ENCODE measurements around the gene SEZ6.

Gene SEZ6

DNA sequence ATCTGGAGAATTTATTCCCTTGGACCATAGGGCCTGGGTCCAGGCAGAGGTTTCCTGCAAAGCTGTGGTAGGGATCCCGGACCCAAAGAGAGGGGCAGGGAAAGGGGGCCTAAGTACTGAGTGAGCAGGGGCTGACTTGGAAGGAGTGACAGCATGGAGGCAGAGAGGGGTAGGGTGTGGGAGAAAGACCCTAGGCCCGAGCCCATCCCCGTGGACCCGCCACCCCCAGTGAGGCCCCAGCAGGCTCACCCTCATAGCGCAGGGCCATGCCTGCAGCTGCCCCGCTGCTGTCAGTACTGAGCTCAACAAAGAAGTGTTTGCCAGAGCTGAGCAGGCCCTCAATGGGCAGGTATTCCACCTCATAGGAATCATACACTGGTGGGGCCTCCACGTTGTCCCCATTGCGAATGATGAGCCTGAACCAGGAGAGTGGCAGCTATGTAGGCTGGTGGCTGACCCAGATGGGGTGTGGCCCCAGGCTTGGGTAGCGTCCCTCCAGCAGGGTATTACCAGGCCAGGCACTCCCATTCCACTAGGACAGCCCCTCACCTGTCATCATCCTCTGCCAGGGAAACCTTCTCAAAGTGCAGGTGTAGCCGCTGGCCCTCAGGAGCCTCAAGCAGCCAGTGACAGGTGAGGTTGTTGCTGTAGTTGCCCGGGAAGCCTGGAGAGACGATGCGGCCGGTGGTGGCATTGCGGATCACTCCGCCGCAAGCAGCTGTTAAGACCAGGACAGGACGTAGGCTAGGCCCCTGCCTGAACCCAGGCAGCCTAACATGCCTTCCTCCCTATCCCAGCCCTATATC lies 45.4 kb downstream of the SEZ6 start:
- no peak overlapping the region for H3K27ac ChIP-seq (ENCODE audit: low read depth, low read length)
- no peaks in the 10 kb centered on the region for H3K36me3 ChIP-seq (ENCODE audit: insufficient read depth, low read length)
- H3K9me3 ChIP-seq (ENCODE audit: insufficient read depth, low read depth, low read length), result no peaks in the 10 kb centered on the region

GRCh38 chr17:28959471-28959871 lies 46.4 kb downstream of the SEZ6 start:
- Histone ChIP-seq H3K9me3 (ENCODE audit: insufficient read depth, low read depth, low read length) (no peaks in the 10 kb centered on the region), H3K4me3 (ENCODE audit: low read length) (no peak overlapping the region), H3K27ac (ENCODE audit: low read depth, low read length) (no peak overlapping the region), H3K27me3 (ENCODE audit: insufficient read depth, low read length) (no peaks in the 10 kb centered on the region), H3K36me3 (ENCODE audit: insufficient read depth, low read length) (no peaks in the 10 kb centered on the region), H3K9ac (ENCODE audit: low read depth, low read length) (no peak overlapping the region), H3K4me1 (ENCODE audit: insufficient read depth, low read length) (0 out of 2 replicates have a peak, but pooled peaks cover 4% of the 10 kb centered on the region)
- 91% methylated on average over 9 of the region's 9 CpGs for WGBS

More for the DNA sequence above, 45.4 kb downstream of the SEZ6 start:
- no peak overlapping the region for H3K9ac ChIP-seq (ENCODE audit: low read depth, low read length)
- 94% methylated on average over 18 of the region's 18 CpGs for WGBS
- H3K27me3 ChIP-seq (ENCODE audit: insufficient read depth, low read length), result no peaks in the 10 kb centered on the region
- H3K4me3 ChIP-seq (ENCODE audit: low read length), result no peak overlapping the region
- H3K4me1 ChIP-seq (ENCODE audit: insufficient read depth, low read length), result 0 out of 2 replicates have a peak, but pooled peaks cover 4% of the 10 kb centered on the region

DNA sequence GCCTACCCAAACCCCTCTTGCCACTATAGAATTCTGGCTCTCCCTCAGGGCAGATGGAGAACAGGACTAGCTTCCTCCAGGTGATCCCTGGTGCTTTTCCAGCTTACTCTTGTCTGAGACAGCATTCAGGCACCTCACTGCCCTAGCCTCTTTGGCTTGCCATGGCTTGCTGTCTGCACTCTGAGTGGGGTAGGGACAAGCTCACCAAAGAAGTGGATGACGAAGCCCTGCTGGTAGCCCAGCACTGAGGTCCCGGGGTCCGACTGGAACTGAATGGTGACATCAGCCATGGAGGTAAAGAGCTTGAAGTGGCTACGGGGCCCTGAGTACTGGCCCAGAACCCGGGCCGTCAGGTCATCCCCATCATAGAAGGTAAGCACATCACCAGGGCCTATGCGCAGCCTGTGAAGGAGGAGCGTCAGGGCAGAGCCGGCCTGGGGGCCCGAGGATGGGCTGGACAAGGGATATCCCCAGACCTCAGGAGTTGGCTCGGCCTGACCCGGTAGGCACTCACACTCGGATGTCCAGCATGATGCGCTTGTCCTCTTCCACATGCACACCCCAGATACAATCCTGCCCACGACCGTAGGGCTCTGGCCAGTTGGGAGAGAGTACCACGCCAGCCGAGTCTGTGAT lies 46.9 kb downstream of the SEZ6 start:
- no peaks in the 10 kb centered on the region for H3K9me3 ChIP-seq (ENCODE audit: insufficient read depth, low read depth, low read length)

GRCh38 chr17:28957992-28958355 lies 47.9 kb downstream of the SEZ6 start:
- no peaks in the 10 kb centered on the region for H3K9me3 ChIP-seq (ENCODE audit: insufficient read depth, low read depth, low read length)
- H3K27ac ChIP-seq (ENCODE audit: low read depth, low read length), result no peak overlapping the region
- H3K27me3 ChIP-seq (ENCODE audit: insufficient read depth, low read length), result no peaks in the 10 kb centered on the region
- no peak overlapping the region for H3K9ac ChIP-seq (ENCODE audit: low read depth, low read length)
- H3K36me3 ChIP-seq (ENCODE audit: insufficient read depth, low read length), result no peaks in the 10 kb centered on the region
- 0 out of 2 replicates have a peak, but pooled peaks cover 7% of the 10 kb centered on the region for H3K4me1 ChIP-seq (ENCODE audit: insufficient read depth, low read length)
- H3K4me3 ChIP-seq (ENCODE audit: low read length), result no peak overlapping the region
- WGBS, result 92% methylated on average over 7 of the region's 7 CpGs

More for the DNA sequence above, 46.9 kb downstream of the SEZ6 start:
- Histone ChIP-seq H3K4me3 (ENCODE audit: low read length) (no peak overlapping the region), H3K27ac (ENCODE audit: low read depth, low read length) (no peak overlapping the region), H3K9ac (ENCODE audit: low read depth, low read length) (no peak overlapping the region), H3K4me1 (ENCODE audit: insufficient read depth, low read length) (0 out of 2 replicates have a peak, but pooled peaks cover 4% of the 10 kb centered on the region), H3K36me3 (ENCODE audit: insufficient read depth, low read length) (no peaks in the 10 kb centered on the region), H3K27me3 (ENCODE audit: insufficient read depth, low read length) (no peaks in the 10 kb centered on the region)
- 95% methylated on average over 18 of the region's 18 CpGs for WGBS

DNA sequence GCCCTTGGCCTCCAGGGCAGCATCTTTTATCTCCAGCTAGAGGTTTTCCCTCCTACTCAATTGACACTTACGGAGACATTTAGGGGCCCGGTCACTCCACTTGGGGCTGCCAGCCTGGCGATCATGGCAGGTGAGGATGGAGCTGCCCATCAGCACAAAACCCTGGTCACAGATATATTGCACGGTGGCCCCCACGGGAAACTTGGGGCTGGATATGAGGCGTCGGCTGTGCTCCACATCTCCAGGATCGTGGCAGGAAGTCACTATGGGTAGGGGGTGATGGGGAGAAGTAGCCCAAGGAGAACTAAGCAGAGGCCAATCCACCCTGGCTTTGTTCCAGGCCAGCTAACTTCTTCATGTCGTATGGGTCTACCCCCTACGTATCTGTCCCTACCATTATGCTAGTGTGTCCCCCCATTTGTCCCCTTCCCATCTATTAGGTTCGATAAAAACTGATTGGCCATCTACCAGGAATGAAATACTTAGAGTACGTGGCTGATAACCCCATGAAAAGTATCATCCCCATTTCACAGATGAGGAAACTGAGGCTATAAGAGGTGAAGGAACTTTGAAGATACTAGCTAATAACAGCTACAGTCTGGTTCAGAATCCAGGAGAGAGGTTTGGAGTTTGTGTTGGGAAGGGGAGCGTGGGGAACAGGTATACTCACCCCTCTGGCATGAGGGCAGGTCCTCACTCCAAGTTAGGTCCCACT lies 48.4 kb downstream of the SEZ6 start:
- WGBS, result 93% methylated on average over 13 of the region's 13 CpGs
- no peak overlapping the region for H3K27ac ChIP-seq (ENCODE audit: low read depth, low read length)
- 0 out of 2 replicates have a peak, but pooled peaks cover 12% of the 10 kb centered on the region for H3K4me1 ChIP-seq (ENCODE audit: insufficient read depth, low read length)
- no peak overlapping the region for H3K4me3 ChIP-seq (ENCODE audit: low read length)
- no peaks in the 10 kb centered on the region for H3K36me3 ChIP-seq (ENCODE audit: insufficient read depth, low read length)
- no peak overlapping the region for H3K9ac ChIP-seq (ENCODE audit: low read depth, low read length)
- no peaks in the 10 kb centered on the region for H3K27me3 ChIP-seq (ENCODE audit: insufficient read depth, low read length)
- no peaks in the 10 kb centered on the region for H3K9me3 ChIP-seq (ENCODE audit: insufficient read depth, low read depth, low read length)

DNA sequence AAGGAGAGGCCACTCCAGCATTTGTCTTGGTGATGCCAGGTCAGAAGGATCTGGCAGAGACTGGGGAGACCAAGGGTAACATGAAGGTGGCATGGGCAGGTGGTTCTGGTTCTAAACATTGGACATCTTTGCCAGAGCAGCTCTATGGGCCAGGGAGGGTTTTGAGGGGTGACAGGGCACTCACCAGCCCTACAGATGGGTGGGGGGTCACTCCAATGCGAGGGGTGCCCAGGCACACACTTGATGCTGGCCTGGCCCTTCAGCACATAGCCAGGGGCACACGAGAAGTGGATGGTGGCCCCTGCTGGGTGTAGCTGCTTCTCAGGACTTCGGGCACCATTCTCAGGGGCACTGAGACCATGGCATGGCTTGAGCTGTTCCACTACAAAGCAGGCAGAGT lies 49.0 kb downstream of the SEZ6 start:
- no peak overlapping the region for H3K4me3 ChIP-seq (ENCODE audit: low read length)
- H3K9me3 ChIP-seq (ENCODE audit: insufficient read depth, low read depth, low read length), result no peaks in the 10 kb centered on the region
- no peak overlapping the region for H3K27ac ChIP-seq (ENCODE audit: low read depth, low read length)
- no peaks in the 10 kb centered on the region for H3K36me3 ChIP-seq (ENCODE audit: insufficient read depth, low read length)
- 0 out of 2 replicates have a peak, but pooled peaks cover 12% of the 10 kb centered on the region for H3K4me1 ChIP-seq (ENCODE audit: insufficient read depth, low read length)
- no peaks in the 10 kb centered on the region for H3K27me3 ChIP-seq (ENCODE audit: insufficient read depth, low read length)
- 91% methylated on average over 3 of the region's 3 CpGs for WGBS
- H3K9ac ChIP-seq (ENCODE audit: low read depth, low read length), result no peak overlapping the region

GRCh38 chr17:28956112-28956511 lies 49.7 kb downstream of the SEZ6 start:
- H3K27me3 ChIP-seq (ENCODE audit: insufficient read depth, low read length), result no peaks in the 10 kb centered on the region
- no peak overlapping the region for H3K27ac ChIP-seq (ENCODE audit: low read depth, low read length)
- H3K36me3 ChIP-seq (ENCODE audit: insufficient read depth, low read length), result no peaks in the 10 kb centered on the region
- 0 out of 2 replicates have a peak, but pooled peaks cover 12% of the 10 kb centered on the region for H3K4me1 ChIP-seq (ENCODE audit: insufficient read depth, low read length)
- WGBS, result 43% methylated on average over 7 of the region's 7 CpGs
- no peak overlapping the region for H3K4me3 ChIP-seq (ENCODE audit: low read length)
- H3K9me3 ChIP-seq (ENCODE audit: insufficient read depth, low read depth, low read length), result no peaks in the 10 kb centered on the region
- H3K9ac ChIP-seq (ENCODE audit: low read depth, low read length), result no peak overlapping the region

GRCh38 chr17:28955408-28955807 lies 50.4 kb downstream of the SEZ6 start:
- 93% methylated on average over 5 of the region's 5 CpGs for WGBS
- Histone ChIP-seq H3K36me3 (ENCODE audit: insufficient read depth, low read length) (no peaks in the 10 kb centered on the region), H3K9ac (ENCODE audit: low read depth, low read length) (no peak overlapping the region), H3K9me3 (ENCODE audit: insufficient read depth, low read depth, low read length) (no peaks in the 10 kb centered on the region), H3K4me1 (ENCODE audit: insufficient read depth, low read length) (0 out of 2 replicates have a peak, but pooled peaks cover 12% of the 10 kb centered on the region), H3K4me3 (ENCODE audit: low read length) (no peak overlapping the region), H3K27ac (ENCODE audit: low read depth, low read length) (no peak overlapping the region), H3K27me3 (ENCODE audit: insufficient read depth, low read length) (no peaks in the 10 kb centered on the region)

GRCh38 chr17:28954886-28955285 lies 50.9 kb downstream of the SEZ6 start:
- Histone ChIP-seq H3K27me3 (ENCODE audit: insufficient read depth, low read length) (no peaks in the 10 kb centered on the region), H3K27ac (ENCODE audit: low read depth, low read length) (no peak overlapping the region), H3K4me3 (ENCODE audit: low read length) (no peak overlapping the region), H3K9me3 (ENCODE audit: insufficient read depth, low read depth, low read length) (no peaks in the 10 kb centered on the region), H3K4me1 (ENCODE audit: insufficient read depth, low read length) (0 out of 2 replicates have a peak, but pooled peaks cover 12% of the 10 kb centered on the region), H3K9ac (ENCODE audit: low read depth, low read length) (no peak overlapping the region), H3K36me3 (ENCODE audit: insufficient read depth, low read length) (no peaks in the 10 kb centered on the region)
- WGBS, result 86% methylated on average over 2 of the region's 2 CpGs

- Histone ChIP-seq H3K36me3 (ENCODE audit: insufficient read depth, low read length) (no peaks in the 10 kb centered on the region), H3K9me3 (ENCODE audit: insufficient read depth, low read depth, low read length) (no peaks in the 10 kb centered on the region), H3K27me3 (ENCODE audit: insufficient read depth, low read length) (no peaks in the 10 kb centered on the region), H3K4me3 (ENCODE audit: low read length) (no peak overlapping the region), H3K9ac (ENCODE audit: low read depth, low read length) (no peak overlapping the region), H3K4me1 (ENCODE audit: insufficient read depth, low read length) (0 out of 2 replicates have a peak, but pooled peaks cover 12% of the 10 kb centered on the region), H3K27ac (ENCODE audit: low read depth, low read length) (no peak overlapping the region)
- 32% methylated on average over 5 of the region's 5 CpGs for WGBS
Measured at GRCh38 chr17:28953444-28954118, 52.3 kb downstream of the SEZ6 start.
